Left lung (tissue), 10 donors: ENCODE results near the gene CFAP251. TPM values are rescaled to one million over a fixed set of nuclear protein-coding genes. Genes with fewer than 3 reads are reported as not detected.

Source experiments
- ATAC-seq: fragments of 200-7000 bp; cut with Tn5 transposase; one replicate; pipeline ENCODE4 v1.9.1; 2020; ENCODE audit warnings: moderate library complexity
- DNase-seq, 4 donors: peaks; one replicate each; pipeline ENCODE4 v3.0.0-alpha.2; 2013 to 2020
- H3K27ac ChIP-seq, 2 donors: fragments of 200-600 bp; sonication (generic) in 1 of 2; one replicate each; pipeline versions ENCODE4 v1.5.0 to v1.8.0; 2020 to 2021
- H3K27me3 ChIP-seq, 2 donors: fragments of 200-600 bp; sonication (generic) in 1 of 2; one replicate each; pipeline versions ENCODE4 v1.5.0 to v1.8.0; 2020 to 2021
- H3K36me3 ChIP-seq, 2 donors: fragments of 200-600 bp; sonication (generic) in 1 of 2; one replicate each; pipeline versions ENCODE4 v1.5.0 to v1.8.0; 2020 to 2021
- H3K4me1 ChIP-seq, 2 donors: fragments of 200-600 bp; one replicate each; pipeline ENCODE4 v1.8.0; 2021
- H3K4me3 ChIP-seq, 2 donors: fragments of 200-600 bp; sonication (generic) in 1 of 2; one replicate each; pipeline versions ENCODE4 v1.5.0 to v1.8.0; 2020 to 2021; ENCODE audit warnings: mild to moderate bottlenecking in 1 of 2
- H3K9me3 ChIP-seq, 2 donors: fragments of 200-600 bp; sonication (generic) in 1 of 2; one replicate each; pipeline versions ENCODE4 v1.5.0 to v1.8.0; 2020 to 2021
- intact Hi-C, 2 donors: fragments of 100-400 bp; cut with DNase I; formaldehyde crosslinking; loops; one replicate each; pipeline versions ENCODE4 v1.11.2 to v1.14.2; 2022
- polyA plus RNA-seq, 6 donors: library from polyadenylated mRNA; unstranded; fragments of 120-200 nt; gene quantifications; one replicate each; pipeline ENCODE4 v1.2.1, GENCODE V29; 2013; ENCODE audit not compliant: insufficient read length in 6 of 6
- total RNA-seq, 2 donors: library from RNA; stranded (reverse); fragmentation: NEBNext Ultra II Directional; extraction: Animal tissue kit (Norgen Biotek cat#: 25700); gene quantifications; one replicate each; pipeline ENCODE4 v1.2.1, GENCODE V29; 2021
- TF ChIP-seq, protein P1 (sequence below), 2 donors: fragments of 200-600 bp; sonication (generic) in 1 of 2; IDR thresholded peaks; one replicate each; pipeline versions ENCODE4 v1.5.0 to v1.8.0; 2021; ENCODE audit warnings: antibody characterized with exemption in 2 of 2
- donor health status: DM: no; HTN: yes; CAD: no.
- donor health status: DM: no; HTN: no; CAD: no.

The CFAP251 gene
- total and polyA plus RNA-seq, 8 donors: 3.9 to 13.3 (median 9.4) TPM

GRCh38 chr12:121937654-121938053, 19.3 kb downstream of the CFAP251 start:
- H3K9me3 ChIP-seq: no peaks in the 10 kb centered on the region
- no peak overlapping the region for H3K4me3 ChIP-seq
- H3K27me3 ChIP-seq: no peaks in the 10 kb centered on the region
- no peaks in the 10 kb centered on the region for H3K4me1 ChIP-seq
- TF ChIP-seq, protein P1, sequence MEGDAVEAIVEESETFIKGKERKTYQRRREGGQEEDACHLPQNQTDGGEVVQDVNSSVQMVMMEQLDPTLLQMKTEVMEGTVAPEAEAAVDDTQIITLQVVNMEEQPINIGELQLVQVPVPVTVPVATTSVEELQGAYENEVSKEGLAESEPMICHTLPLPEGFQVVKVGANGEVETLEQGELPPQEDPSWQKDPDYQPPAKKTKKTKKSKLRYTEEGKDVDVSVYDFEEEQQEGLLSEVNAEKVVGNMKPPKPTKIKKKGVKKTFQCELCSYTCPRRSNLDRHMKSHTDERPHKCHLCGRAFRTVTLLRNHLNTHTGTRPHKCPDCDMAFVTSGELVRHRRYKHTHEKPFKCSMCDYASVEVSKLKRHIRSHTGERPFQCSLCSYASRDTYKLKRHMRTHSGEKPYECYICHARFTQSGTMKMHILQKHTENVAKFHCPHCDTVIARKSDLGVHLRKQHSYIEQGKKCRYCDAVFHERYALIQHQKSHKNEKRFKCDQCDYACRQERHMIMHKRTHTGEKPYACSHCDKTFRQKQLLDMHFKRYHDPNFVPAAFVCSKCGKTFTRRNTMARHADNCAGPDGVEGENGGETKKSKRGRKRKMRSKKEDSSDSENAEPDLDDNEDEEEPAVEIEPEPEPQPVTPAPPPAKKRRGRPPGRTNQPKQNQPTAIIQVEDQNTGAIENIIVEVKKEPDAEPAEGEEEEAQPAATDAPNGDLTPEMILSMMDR (IDR thresholded peaks at IDR 0.05): no peak
- H3K36me3 ChIP-seq: no peaks in the 10 kb centered on the region
- ATAC-seq (no peak), DNase-seq (no peak)
- no peak overlapping the region for H3K27ac ChIP-seq
- intact Hi-C loops: no loop called here

GRCh38 chr12:121939186-121939585, 20.8 kb downstream of the CFAP251 start:
- no peak for DNase-seq
- H3K9me3 ChIP-seq: no peaks in the 10 kb centered on the region
- H3K4me3 ChIP-seq: no peak overlapping the region
- no peak overlapping the region for H3K27ac ChIP-seq
- H3K4me1 ChIP-seq: no peaks in the 10 kb centered on the region
- intact Hi-C loops: no loop called here
- TF ChIP-seq, protein P1 (IDR thresholded peaks at IDR 0.05): no peak
- no peaks in the 10 kb centered on the region for H3K27me3 ChIP-seq
- no peak for ATAC-seq
- no peaks in the 10 kb centered on the region for H3K36me3 ChIP-seq

DNA sequence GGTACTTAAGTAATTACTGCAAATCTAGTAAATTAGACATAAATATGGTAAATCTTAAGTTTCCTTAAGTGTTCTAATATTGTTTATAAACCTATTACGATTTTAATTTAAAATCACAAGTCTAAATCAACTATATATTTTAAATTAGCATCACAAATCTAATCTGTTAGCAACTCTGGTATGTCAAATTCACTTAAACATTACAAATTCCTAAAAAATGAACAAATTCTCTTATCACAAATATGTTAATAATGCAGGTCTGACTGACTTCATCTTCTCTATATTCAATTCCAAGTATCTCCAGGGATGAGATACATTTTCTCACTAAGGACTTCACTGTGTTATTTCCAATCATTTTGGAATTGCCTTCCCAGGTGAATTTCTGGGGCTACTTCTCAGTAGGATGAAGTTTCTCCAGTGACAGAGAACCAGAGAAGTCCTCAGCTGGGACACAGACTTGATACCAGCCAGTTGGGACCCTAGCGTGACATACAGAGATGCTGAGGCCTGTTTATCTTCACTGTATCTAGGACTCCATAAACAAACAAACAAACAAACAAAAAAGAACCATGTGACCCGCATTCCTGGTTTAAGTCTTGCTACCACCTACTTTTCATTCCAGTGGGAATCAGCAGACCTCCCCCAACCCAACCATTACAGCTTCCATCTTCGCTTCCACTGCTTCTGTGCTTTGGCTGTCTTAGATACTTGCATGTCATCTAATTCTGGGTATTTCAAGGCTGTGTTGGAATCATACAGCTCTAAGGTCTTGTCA, 21.8 kb downstream of the CFAP251 start:
- Histone ChIP-seq H3K27me3 (no peaks in the 10 kb centered on the region), H3K27ac (no peak overlapping the region), H3K9me3 (no peaks in the 10 kb centered on the region), H3K36me3 (no peaks in the 10 kb centered on the region), H3K4me1 (no peaks in the 10 kb centered on the region), H3K4me3 (no peak overlapping the region)
- DNase-seq: no peak
- TF ChIP-seq, protein P1 (IDR thresholded peaks at IDR 0.05): no peak
- no peak for ATAC-seq
- intact Hi-C loops: no loop called here

DNA sequence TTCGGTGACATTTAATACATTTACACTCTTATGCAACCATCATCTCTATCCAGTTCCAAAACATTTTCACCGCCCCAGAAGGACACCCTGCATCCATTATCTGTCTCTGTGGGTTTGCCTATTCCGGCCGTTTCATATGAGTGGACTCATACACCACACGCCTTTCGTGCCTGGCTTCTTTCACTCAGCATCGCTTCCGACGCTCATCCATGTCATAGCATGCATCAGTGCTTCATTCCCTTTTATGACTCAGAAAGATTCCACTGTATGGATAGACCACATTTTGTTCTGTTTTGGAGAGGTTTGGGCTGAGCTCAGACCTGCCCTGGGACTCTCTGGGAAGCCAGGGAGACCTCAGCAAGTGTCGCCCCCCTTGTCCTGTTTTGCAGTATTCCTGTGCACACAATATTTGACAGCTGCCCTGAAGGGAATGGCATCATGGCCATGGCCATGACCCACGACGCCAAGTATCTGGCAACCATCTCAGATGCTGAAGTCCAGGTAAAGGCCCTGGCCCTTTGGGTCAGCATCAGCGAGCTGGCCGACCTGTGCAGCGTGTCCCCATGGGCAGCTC, 23.8 kb downstream of the CFAP251 start:
- Histone ChIP-seq H3K27me3 (no peaks in the 10 kb centered on the region), H3K9me3 (no peaks in the 10 kb centered on the region), H3K27ac (no peak overlapping the region), H3K4me1 (no peaks in the 10 kb centered on the region), H3K36me3 (no peaks in the 10 kb centered on the region), H3K4me3 (no peak overlapping the region)
- DNase-seq (no peak), ATAC-seq (no peak)
- TF ChIP-seq, protein P1 (IDR thresholded peaks at IDR 0.05): no peak
- intact Hi-C loops: no loop called here

GRCh38 chr12:121943926-121944325, 25.5 kb downstream of the CFAP251 start:
- no peaks in the 10 kb centered on the region for H3K4me1 ChIP-seq
- TF ChIP-seq, protein P1 (IDR thresholded peaks at IDR 0.05): no peak
- H3K4me3 ChIP-seq: no peak overlapping the region
- intact Hi-C loops: no loop called here
- H3K36me3 ChIP-seq: no peaks in the 10 kb centered on the region
- ATAC-seq: no peak
- H3K27me3 ChIP-seq: no peaks in the 10 kb centered on the region
- H3K27ac ChIP-seq: no peak overlapping the region
- DNase-seq: no peak
- no peaks in the 10 kb centered on the region for H3K9me3 ChIP-seq
